SK-N-SH treated with all-trans-retinoic acid at 6 μM for 48 hours (cell line): Measurements from ENCODE around the gene HCRTR1.

ENCODE experiments used
- ATAC-seq: fragments of 200-7000 bp; cut with Tn5 transposase; 3 replicates; pipeline ENCODE4 v1.9.1; 2020; ENCODE audit warnings: mild to moderate bottlenecking, moderate library complexity
- ARNTL ChIP-seq: fragments of 450-650 bp; formaldehyde crosslinking; IDR thresholded peaks from 2 replicates; pipeline ENCODE4 v1.5.0; 2020; ENCODE audit warnings: low read depth, mild to moderate bottlenecking, moderate library complexity, borderline replicate concordance
- BACH2 ChIP-seq: fragments of 250-450 bp; sonication (Bioruptor Pico); IDR thresholded peaks from 2 replicates; pipeline ENCODE4 v1.9.0; 2021; ENCODE audit warnings: mild to moderate bottlenecking, borderline replicate concordance
- CSDC2 ChIP-seq: fragments of 250-450 bp; sonication (Bioruptor Pico); IDR thresholded peaks from 2 replicates; pipeline ENCODE4 v1.5.0; 2020; ENCODE audit warnings: mild to moderate bottlenecking, moderate library complexity
- ESRRG ChIP-seq: fragments of 250-450 bp; sonication (Bioruptor Pico); IDR thresholded peaks from 2 replicates; pipeline ENCODE4 v1.6.1; 2021; ENCODE audit warnings: mild to moderate bottlenecking
- GLIS3 ChIP-seq: fragments of 250-450 bp; sonication (Bioruptor Pico); IDR thresholded peaks from 2 replicates; pipeline ENCODE4 v1.5.0; 2020; ENCODE audit warnings: mild to moderate bottlenecking, moderate library complexity
- ISL1 ChIP-seq: fragments of 250-450 bp; sonication (Bioruptor Pico); IDR thresholded peaks from 2 replicates; pipeline ENCODE4 v2.1.2; 2022; ENCODE audit warnings: mild to moderate bottlenecking, moderate library complexity
- OSR1 ChIP-seq: fragments of 250-450 bp; sonication (Bioruptor Pico); IDR thresholded peaks from 2 replicates; pipeline ENCODE4 v1.8.0; 2022; ENCODE audit warnings: moderate library complexity, mild to moderate bottlenecking, inconsistent platforms
- PPARA ChIP-seq: fragments of 250-450 bp; sonication (Bioruptor Pico); IDR thresholded peaks from 2 replicates; pipeline ENCODE4 v1.5.0; 2020; ENCODE audit warnings: mild to moderate bottlenecking, borderline replicate concordance
- RARB ChIP-seq: fragments of 250-450 bp; sonication (Bioruptor Pico); IDR thresholded peaks from 2 replicates; pipeline ENCODE4 v1.8.0; 2021; ENCODE audit warnings: mild to moderate bottlenecking, moderate library complexity
- SNAI2 ChIP-seq: fragments of 250-450 bp; sonication (Bioruptor Pico); IDR thresholded peaks from 2 replicates; pipeline ENCODE4 v1.5.0; 2020; ENCODE audit warnings: mild to moderate bottlenecking, moderate library complexity
- TCF4 ChIP-seq: fragments of 250-450 bp; sonication (Bioruptor Pico); IDR thresholded peaks from 2 replicates; pipeline ENCODE4 v1.8.0; 2021; ENCODE audit warnings: mild to moderate bottlenecking, moderate library complexity, borderline replicate concordance
- ZC3H10 ChIP-seq: fragments of 250-450 bp; sonication (Bioruptor Pico); IDR thresholded peaks from 2 replicates; pipeline ENCODE4 v1.5.1; 2021; ENCODE audit warnings: mild to moderate bottlenecking, moderate library complexity
- ZFP30 ChIP-seq: fragments of 450-650 bp; formaldehyde crosslinking; IDR thresholded peaks from 2 replicates; pipeline ENCODE4 v1.5.0; 2022; ENCODE audit warnings: mild to moderate bottlenecking, moderate library complexity
- ZNF565 ChIP-seq: fragments of 450-650 bp; formaldehyde crosslinking; conservative IDR thresholded peaks from 2 replicates; pipeline ENCODE4 v1.5.0; 2020; ENCODE audit warnings: low read depth, mild to moderate bottlenecking, moderate library complexity
- ZNF70 ChIP-seq: fragments of 450-650 bp; formaldehyde crosslinking; IDR thresholded peaks from 2 replicates; pipeline ENCODE4 v1.5.0; 2020; ENCODE audit warnings: mild to moderate bottlenecking, moderate library complexity
- ZNF8 ChIP-seq: fragments of 450-650 bp; formaldehyde crosslinking; IDR thresholded peaks from 2 replicates; pipeline ENCODE4 v1.5.0; 2020; ENCODE audit warnings: mild to moderate bottlenecking, moderate library complexity
- TF ChIP-seq, protein P1 (sequence below): fragments of 250-450 bp; sonication (Bioruptor Pico); IDR thresholded peaks from 2 replicates; pipeline ENCODE4 v1.8.0; 2021; ENCODE audit warnings: low read depth, mild to moderate bottlenecking, moderate library complexity, borderline replicate concordance
- TF ChIP-seq, protein P2 (sequence below): fragments of 250-450 bp; sonication (Bioruptor Pico); IDR thresholded peaks from 2 replicates; pipeline ENCODE4 v1.5.1; 2020; ENCODE audit warnings: low read depth, mild to moderate bottlenecking, moderate library complexity
- TF ChIP-seq, protein P3 (sequence below): fragments of 250-450 bp; sonication (Bioruptor Pico); IDR thresholded peaks from 2 replicates; pipeline ENCODE4 v1.5.1; 2021; ENCODE audit warnings: mild to moderate bottlenecking, moderate library complexity
- TF ChIP-seq, protein P4 (sequence below): fragments of 250-450 bp; sonication (Bioruptor Pico); IDR thresholded peaks from 2 replicates; pipeline ENCODE4 v1.5.0; 2020; ENCODE audit warnings: mild to moderate bottlenecking, moderate library complexity

The HCRTR1 gene

DNA sequence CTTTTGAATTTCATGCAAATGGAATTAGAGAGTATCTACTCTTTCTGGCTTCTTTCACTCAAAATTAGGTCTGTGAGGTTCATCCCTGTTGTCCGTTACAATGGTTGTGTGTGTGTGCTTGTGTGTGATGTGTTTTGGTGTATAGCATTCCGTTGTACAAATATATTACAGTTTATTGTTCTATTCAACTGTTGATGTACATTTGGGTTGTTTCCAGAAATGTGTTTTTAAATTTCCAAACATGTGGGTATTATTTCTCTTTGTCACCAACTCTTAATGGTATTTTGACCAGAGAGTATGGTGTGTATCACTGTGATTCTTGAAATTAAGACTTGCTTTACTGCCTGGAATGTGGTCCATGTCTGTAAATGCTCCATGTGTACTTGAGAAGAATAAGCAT is 16.8 kb upstream of the HCRTR1 start:
- TF ChIP-seq, protein P1, sequence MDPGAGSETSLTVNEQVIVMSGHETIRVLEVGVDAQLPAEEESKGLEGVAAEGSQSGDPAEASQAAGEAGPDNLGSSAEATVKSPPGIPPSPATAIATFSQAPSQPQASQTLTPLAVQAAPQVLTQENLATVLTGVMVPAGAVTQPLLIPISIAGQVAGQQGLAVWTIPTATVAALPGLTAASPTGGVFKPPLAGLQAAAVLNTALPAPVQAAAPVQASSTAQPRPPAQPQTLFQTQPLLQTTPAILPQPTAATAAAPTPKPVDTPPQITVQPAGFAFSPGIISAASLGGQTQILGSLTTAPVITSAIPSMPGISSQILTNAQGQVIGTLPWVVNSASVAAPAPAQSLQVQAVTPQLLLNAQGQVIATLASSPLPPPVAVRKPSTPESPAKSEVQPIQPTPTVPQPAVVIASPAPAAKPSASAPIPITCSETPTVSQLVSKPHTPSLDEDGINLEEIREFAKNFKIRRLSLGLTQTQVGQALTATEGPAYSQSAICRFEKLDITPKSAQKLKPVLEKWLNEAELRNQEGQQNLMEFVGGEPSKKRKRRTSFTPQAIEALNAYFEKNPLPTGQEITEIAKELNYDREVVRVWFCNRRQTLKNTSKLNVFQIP (CRISPR knock-in tag) = no peak
- TF ChIP-seq OSR1 (CRISPR knock-in tag) (no peak), ZFP30 (no peak)
- ATAC-seq = no peak

DNA sequence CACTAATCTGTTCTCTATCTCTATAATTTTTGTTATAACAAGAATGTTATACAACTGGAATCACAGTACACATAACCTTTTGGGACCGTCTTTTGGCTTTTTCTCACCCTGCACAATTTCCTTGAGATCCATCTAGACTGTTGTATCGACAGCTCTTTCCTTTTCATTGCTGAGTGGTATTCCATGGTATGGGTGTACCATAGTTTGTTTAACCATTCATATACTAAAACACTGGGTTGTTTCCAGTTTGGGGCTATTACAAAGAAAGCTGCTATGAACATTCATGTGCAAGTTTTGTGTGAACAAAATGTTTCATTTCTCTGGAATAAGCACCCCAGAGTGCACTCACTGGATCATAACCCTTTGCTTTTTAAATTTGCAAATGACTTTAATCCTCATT is 15.4 kb upstream of the HCRTR1 start:
- TF ChIP-seq TCF4 (CRISPR knock-in tag) (no peak), ZNF70 (CRISPR knock-in tag) (no peak), ZNF8 (CRISPR knock-in tag) (peak; percentile 94)
- TF ChIP-seq, all 23 proteins: peak for 1
- no peak for ATAC-seq

DNA sequence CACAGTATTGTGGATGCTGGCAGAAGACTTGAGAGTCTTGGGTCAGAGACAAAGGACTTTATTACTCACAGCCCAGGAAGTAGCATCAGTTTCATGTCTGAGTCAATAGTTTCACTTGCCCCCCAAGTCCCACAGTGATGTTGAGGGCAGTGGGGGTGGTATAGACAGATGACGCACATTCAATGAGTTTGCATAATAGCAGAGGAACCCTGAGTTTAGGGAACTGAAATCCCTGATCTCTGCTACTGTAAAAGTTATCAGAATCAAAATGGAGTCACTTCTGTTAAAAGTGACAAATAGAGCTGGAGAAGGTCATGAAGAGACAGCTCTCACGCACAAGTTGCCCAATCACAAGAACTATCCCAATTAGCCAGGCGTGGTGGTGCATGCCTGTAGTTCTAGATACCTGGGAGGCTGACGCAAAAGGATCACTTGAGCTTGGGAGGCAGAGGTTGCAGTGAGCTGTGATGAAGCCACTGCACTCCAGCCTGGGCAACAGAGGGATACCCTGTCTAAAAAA is 11.5 kb upstream of the HCRTR1 start:
- TF ChIP-seq, protein P1 (CRISPR knock-in tag) = no peak
- no peak for TF ChIP-seq ZNF70 (CRISPR knock-in tag)
- no peak for TF ChIP-seq ZFP30
- no peak for TF ChIP-seq BACH2
- no peak for TF ChIP-seq ZNF565 (CRISPR knock-in tag)
- no peak for TF ChIP-seq RARB (CRISPR knock-in tag)
- TF ChIP-seq GLIS3 (CRISPR knock-in tag) = no peak
- TF ChIP-seq ARNTL (CRISPR knock-in tag) = no peak
- TF ChIP-seq OSR1 (CRISPR knock-in tag) = no peak
- TF ChIP-seq SNAI2 (CRISPR knock-in tag) = no peak
- TF ChIP-seq ZNF8 (CRISPR knock-in tag) = no peak
- TF ChIP-seq, protein P2, sequence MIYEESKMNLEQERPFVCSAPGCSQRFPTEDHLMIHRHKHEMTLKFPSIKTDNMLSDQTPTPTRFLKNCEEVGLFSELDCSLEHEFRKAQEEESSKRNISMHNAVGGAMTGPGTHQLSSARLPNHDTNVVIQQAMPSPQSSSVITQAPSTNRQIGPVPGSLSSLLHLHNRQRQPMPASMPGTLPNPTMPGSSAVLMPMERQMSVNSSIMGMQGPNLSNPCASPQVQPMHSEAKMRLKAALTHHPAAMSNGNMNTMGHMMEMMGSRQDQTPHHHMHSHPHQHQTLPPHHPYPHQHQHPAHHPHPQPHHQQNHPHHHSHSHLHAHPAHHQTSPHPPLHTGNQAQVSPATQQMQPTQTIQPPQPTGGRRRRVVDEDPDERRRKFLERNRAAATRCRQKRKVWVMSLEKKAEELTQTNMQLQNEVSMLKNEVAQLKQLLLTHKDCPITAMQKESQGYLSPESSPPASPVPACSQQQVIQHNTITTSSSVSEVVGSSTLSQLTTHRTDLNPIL (CRISPR knock-in tag) = no peak
- TF ChIP-seq ZC3H10 = no peak
- no peak for TF ChIP-seq ISL1
- no peak for ATAC-seq

DNA sequence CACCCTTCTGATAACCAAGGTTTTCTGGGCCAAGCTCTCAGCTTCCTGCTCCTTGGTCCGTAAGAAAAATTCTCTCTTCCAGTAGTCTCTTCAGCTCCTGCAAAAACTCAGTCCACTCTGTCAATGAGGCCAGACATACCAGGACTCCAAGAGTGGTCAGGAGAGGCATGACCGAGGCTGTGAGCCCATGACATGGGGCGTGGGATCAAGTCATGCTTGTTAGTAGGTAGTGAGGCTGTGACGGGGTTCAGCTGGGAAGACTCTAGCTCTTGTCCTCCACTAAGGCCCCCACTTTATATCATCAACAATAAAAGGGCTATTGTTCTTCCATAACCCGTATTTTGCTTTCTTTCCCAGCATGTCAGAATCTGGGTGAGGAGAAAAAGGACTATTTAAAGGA is 10.1 kb upstream of the HCRTR1 start:
- ATAC-seq = no peak
- TF ChIP-seq GLIS3 (CRISPR knock-in tag) = no peak
- TF ChIP-seq PPARA (CRISPR knock-in tag) = no peak
- no peak for TF ChIP-seq ISL1
- no peak for TF ChIP-seq ESRRG (CRISPR knock-in tag)
- TF ChIP-seq, protein P3, sequence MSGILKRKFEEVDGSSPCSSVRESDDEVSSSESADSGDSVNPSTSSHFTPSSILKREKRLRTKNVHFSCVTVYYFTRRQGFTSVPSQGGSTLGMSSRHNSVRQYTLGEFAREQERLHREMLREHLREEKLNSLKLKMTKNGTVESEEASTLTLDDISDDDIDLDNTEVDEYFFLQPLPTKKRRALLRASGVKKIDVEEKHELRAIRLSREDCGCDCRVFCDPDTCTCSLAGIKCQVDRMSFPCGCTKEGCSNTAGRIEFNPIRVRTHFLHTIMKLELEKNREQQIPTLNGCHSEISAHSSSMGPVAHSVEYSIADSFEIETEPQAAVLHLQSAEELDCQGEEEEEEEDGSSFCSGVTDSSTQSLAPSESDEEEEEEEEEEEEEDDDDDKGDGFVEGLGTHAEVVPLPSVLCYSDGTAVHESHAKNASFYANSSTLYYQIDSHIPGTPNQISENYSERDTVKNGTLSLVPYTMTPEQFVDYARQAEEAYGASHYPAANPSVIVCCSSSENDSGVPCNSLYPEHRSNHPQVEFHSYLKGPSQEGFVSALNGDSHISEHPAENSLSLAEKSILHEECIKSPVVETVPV (CRISPR knock-in tag) = no peak
- no peak for TF ChIP-seq BACH2
- no peak for TF ChIP-seq CSDC2 (CRISPR knock-in tag)
- TF ChIP-seq SNAI2 (CRISPR knock-in tag) = no peak
- no peak for TF ChIP-seq TCF4 (CRISPR knock-in tag)
- TF ChIP-seq, protein P4, sequence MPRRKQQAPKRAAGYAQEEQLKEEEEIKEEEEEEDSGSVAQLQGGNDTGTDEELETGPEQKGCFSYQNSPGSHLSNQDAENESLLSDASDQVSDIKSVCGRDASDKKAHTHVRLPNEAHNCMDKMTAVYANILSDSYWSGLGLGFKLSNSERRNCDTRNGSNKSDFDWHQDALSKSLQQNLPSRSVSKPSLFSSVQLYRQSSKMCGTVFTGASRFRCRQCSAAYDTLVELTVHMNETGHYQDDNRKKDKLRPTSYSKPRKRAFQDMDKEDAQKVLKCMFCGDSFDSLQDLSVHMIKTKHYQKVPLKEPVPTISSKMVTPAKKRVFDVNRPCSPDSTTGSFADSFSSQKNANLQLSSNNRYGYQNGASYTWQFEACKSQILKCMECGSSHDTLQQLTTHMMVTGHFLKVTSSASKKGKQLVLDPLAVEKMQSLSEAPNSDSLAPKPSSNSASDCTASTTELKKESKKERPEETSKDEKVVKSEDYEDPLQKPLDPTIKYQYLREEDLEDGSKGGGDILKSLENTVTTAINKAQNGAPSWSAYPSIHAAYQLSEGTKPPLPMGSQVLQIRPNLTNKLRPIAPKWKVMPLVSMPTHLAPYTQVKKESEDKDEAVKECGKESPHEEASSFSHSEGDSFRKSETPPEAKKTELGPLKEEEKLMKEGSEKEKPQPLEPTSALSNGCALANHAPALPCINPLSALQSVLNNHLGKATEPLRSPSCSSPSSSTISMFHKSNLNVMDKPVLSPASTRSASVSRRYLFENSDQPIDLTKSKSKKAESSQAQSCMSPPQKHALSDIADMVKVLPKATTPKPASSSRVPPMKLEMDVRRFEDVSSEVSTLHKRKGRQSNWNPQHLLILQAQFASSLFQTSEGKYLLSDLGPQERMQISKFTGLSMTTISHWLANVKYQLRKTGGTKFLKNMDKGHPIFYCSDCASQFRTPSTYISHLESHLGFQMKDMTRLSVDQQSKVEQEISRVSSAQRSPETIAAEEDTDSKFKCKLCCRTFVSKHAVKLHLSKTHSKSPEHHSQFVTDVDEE (CRISPR knock-in tag) = no peak
